Spleen (tissue), 7 donors: ENCODE data around the gene GLS.

Experiments used
- CTCF ChIP-seq, 11 experiments: fragments of 200-600 bp in 7 of 11; fragments of 450-650 bp in 4 of 11; sonication (generic) in 4 of 11; IDR thresholded peaks in 8 of 11; conservative IDR thresholded peaks in 3 of 11; 1 replicate in 7 of 11; 2 replicates in 4 of 11; pipeline versions ENCODE4 v1.4.0 to v1.8.0; 2016 to 2021; ENCODE audit warnings: antibody characterized with exemption in 11 of 11, inconsistent platforms in 4 of 11, mild to moderate bottlenecking in 1 of 11
- POLR2AphosphoS5 ChIP-seq, 3 donors: sonication (generic); formaldehyde crosslinking; IDR thresholded peaks; one replicate each; pipeline ENCODE4 v1.5.1; 2017; ENCODE audit warnings: antibody characterized with exemption in 3 of 3
- donor health status: DM: no; HTN: no; CAD: no; lungs with moderate emphysema.
- donor health status: DM: no; HTN: no; CAD: no.
- donor health status: DM: no; HTN: no; CAD: no.

- no peak for TF ChIP-seq CTCF (IDR thresholded peaks at IDR 0.05 in 8 of 11, conservative IDR thresholded peaks at IDR 0.05 in 3 of 11)
- TF ChIP-seq POLR2AphosphoS5 (IDR thresholded peaks at IDR 0.05) = no peak
These were observed 63.1 kb downstream of the GLS start for GRCh38 chr2:190943706-190944105.
